NCI-H1930 (cell line): Measurements from ENCODE around the gene ATP8A1.

ENCODE experiments used
- DNase-seq, 2 experiments: peaks; one replicate each; lab custom pipeline; 2025; lab: John Stamatoyannopoulos, UW

ATP8A1 gene

GRCh38 chr4:42649870-42650269 is 7.0 kb downstream of the ATP8A1 start:
- no peak for DNase-seq

- no peak for DNase-seq
These were observed 9.8 kb downstream of the ATP8A1 start for GRCh38 chr4:42646999-42647541.

- no peak for DNase-seq
These were observed 10.7 kb downstream of the ATP8A1 start for GRCh38 chr4:42646013-42646784.

GRCh38 chr4:42644897-42645296 is 12.0 kb downstream of the ATP8A1 start:
- DNase-seq: no peak

- DNase-seq: no peak
These were observed 13.2 kb downstream of the ATP8A1 start for GRCh38 chr4:42643685-42644084.

- no peak for DNase-seq
These were observed 13.9 kb downstream of the ATP8A1 start for GRCh38 chr4:42642845-42643615.

- no peak for DNase-seq
These were observed 14.7 kb downstream of the ATP8A1 start for GRCh38 chr4:42642101-42642797.

GRCh38 chr4:42641656-42642055 is 15.2 kb downstream of the ATP8A1 start:
- no peak for DNase-seq

- DNase-seq: no peak
These were observed 15.7 kb downstream of the ATP8A1 start for GRCh38 chr4:42641161-42641560.

GRCh38 chr4:42640613-42641012 is 16.3 kb downstream of the ATP8A1 start:
- DNase-seq: no peak

- no peak for DNase-seq
These were observed 17.9 kb downstream of the ATP8A1 start for GRCh38 chr4:42638993-42639392.

- DNase-seq: no peak
These were observed 18.6 kb downstream of the ATP8A1 start for GRCh38 chr4:42638321-42638720.

- no peak for DNase-seq
These were observed 19.0 kb downstream of the ATP8A1 start for GRCh38 chr4:42637867-42638266.

- DNase-seq: no peak
These were observed 19.8 kb downstream of the ATP8A1 start for GRCh38 chr4:42637104-42637503.

GRCh38 chr4:42636645-42636949 is 20.3 kb downstream of the ATP8A1 start:
- no peak for DNase-seq

- no peak for DNase-seq
These were observed 23.1 kb downstream of the ATP8A1 start for GRCh38 chr4:42633605-42634388.

GRCh38 chr4:42632653-42633382 is 24.1 kb downstream of the ATP8A1 start:
- DNase-seq: no peak

- no peak for DNase-seq
These were observed 26.0 kb downstream of the ATP8A1 start for GRCh38 chr4:42630908-42631307.

- DNase-seq: no peak
These were observed 28.2 kb downstream of the ATP8A1 start for GRCh38 chr4:42628740-42629139.

GRCh38 chr4:42627885-42628646 is 28.8 kb downstream of the ATP8A1 start:
- no peak for DNase-seq
